GM18858 (cell line): ENCODE data around the gene CAVIN2.

Experiments used
- ATAC-seq: cut with Tn5 transposase; IDR thresholded peaks from one replicate; pipeline ENCODE4 v1.9.1; 2021; ENCODE audit not compliant: unreplicated experiment

Gene CAVIN2

DNA sequence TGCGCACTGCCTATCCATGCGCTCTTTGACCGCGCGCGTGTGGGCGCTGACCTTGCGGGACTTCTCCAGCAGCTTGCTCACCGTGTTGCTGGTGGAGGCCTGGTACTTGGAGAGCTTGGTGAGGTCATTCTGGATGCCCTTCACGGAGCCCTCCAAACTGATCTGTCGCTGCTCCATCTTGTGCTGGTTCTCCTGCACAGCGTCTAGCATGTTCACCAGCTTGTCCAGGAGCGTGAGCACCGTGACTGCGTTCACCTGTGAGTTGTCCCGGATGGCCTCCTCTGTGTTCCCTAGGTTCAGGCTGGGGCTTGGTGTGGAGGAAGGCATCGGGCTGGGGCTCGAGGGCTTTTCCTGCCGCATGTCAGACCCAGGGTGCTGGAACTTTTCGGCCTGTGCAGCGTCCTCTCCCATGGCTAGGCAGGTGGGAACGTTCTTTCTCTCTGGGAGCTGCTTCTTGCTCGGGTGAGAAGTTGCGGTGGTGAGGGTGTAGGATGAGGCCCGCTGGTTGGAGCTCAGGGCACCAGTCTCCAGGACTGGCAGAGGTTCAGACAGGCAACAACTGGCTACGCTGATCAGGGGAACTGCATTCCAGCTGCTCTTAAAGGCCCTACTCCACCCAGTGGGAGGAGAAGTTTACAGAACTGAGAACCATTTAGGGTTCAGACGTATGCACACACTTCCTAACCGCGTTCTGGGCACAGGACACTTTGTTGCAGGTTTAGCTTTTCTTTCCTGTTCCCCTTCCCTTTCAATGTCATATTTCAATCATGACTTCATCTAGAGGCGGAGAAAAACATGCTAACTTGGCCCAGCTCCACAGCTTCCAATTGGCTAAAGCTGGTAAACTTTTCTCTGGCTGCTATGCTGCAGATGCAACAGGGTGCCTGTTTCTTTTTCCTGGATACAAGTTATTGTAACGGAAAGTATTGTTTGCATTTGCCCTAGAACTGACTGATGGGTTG, at the start of gene CAVIN2:
Gene CAVIN2 (minus strand): TSS at position 574 of the 962 bp plus-strand sequence. CDS start 163 bp downstream, at position 411.
- peak; percentile 49 for ATAC-seq

DNA sequence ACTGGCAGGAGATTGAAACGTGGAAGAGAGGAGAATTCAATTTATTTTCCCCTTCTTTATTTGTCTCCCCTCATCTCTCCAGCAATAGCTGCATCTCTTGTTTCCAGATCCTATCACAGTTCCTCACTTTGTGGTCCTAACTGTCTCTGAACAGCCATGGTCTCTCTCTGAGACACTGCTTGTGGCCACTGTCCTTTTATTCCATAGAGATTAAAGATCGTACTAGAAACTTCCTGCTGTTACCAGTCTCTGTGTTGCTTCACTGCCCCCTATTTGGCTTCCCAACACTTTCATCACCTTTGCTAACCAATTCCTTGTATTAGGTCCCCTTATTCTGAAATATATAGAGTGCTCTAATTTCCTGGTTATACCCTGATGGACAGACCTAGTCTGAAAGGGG, 48.9 kb upstream of the CAVIN2 start:
- ATAC-seq = no peak

GRCh38 chr2:191895195-191895594, 48.3 kb upstream of the CAVIN2 start:
- ATAC-seq = no peak

DNA sequence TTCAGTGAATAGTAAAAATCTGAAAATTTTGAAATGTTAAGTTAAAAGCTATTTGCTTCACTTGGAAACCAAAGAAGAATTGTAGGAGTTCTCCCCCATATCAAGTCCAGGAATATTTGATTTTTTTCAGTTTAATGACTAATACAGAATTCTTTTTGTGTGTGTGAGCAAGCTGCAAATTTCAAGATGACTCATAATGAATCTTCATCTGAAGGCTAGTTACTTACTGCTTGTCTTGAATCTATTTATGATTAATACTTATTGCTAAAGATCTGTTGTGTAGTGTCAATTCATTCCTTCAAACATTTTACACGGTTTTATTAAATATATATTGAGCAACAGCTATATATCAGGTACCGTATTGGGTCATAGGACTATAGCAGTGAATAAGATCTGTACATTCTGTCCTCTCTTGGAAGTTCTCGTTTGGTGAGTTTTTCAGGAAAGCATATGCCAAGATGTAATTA, 47.8 kb upstream of the CAVIN2 start:
- peak; percentile 48 for ATAC-seq

- ATAC-seq = no peak
Measured at GRCh38 chr2:191892391-191892790, 45.5 kb upstream of the CAVIN2 start.

GRCh38 chr2:191891656-191892055, 44.8 kb upstream of the CAVIN2 start:
- no peak for ATAC-seq

GRCh38 chr2:191889931-191890330, 43.0 kb upstream of the CAVIN2 start:
- no peak for ATAC-seq

GRCh38 chr2:191888400-191889166, 41.7 kb upstream of the CAVIN2 start:
- ATAC-seq = no peak

DNA sequence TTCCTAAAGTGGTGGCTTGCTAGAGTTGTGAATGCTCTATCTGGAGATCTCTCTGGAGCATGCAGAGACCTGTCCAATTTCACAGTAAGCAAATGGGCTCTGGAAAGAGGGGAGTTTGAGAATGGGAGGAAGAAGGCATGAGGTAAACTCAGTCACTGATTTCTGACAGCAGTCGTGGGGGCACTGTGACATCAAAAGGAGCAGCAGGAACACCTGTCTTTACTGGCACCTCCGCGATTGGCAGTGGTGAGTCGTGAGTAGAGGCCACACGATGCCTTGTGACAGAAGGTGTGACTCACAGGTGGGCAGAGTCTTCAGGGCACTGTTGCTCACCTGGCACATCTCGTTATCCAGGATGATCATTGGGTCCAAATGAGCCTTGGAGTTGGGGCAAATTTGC, 38.8 kb upstream of the CAVIN2 start:
- ATAC-seq = no peak

- ATAC-seq = no peak
Measured at GRCh38 chr2:191885098-191885497, 38.2 kb upstream of the CAVIN2 start.

DNA sequence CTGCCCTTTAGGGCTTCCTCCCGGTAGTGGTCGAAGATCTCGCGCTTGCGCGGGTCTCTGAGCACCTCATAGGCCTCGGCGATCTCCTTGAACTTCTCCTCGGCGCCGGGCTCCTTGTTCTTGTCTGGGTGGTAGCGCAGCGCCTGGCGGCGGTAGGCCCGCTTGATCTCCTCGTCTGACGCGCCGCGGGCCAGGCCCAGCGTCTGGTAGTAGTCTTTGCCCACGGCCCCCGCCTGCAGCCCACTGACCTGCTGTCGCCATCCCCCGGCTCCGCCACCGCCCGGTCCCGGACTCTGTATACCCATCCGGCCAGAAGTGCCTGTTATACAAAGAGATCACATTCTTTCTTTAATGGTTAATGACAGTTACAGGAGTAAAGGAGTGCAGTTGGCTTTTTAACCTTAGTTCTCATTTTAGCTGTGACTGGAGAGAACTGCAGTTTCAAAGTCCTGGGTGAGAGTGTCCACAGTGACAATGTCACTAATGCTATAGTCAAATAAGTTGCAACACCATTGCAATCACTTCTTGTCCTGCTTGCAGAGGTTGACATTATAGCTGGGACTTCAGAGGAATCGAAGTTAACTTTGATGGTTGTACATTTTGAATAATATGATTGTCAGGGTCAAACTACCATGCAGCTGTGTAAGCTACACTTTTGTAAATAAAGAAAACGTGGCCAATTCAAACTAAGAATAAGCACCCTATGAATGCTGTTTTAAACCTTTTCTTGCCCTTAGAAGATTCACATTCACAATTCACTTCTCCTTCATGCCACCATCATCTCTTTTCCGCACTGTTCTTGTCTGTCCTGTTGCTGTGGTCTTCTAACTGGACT, 35.3 kb upstream of the CAVIN2 start:
- ATAC-seq = no peak

DNA sequence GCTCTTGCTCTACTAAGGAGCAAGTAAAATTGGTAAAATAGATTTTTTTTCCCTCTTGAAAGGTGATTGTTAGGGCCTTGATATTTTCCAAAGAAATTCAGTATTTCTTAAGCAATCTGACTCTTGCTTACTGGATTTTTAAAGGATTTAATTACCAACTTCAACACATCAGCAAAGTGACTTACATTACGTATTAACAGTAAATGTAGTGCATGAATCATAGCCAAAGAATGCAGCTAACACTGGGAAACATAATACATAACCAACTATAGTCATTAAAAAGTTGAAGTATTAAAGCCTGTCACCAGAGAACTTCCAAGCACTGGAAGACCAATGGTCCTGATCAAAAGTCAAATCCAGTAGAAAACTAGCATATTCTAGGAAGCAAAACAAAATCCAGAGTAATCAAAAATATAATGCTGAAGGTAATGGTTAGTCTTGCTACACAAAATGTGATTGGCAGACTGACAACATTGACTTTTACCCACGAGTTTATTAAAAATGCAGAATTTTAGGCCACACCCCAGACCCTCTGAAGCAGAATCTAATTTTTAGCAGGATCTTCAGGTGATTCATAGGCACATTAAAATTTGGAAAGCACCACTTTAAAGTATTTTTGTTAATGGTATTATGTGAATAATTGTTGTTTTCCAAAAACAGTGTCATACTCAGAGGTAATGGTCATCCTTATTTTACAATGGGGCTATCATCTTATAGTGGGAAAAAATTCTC, 31.8 kb upstream of the CAVIN2 start:
- no peak for ATAC-seq

- no peak for ATAC-seq
Measured at GRCh38 chr2:191877875-191878274, 31.0 kb upstream of the CAVIN2 start.

GRCh38 chr2:191875859-191876258, 29.0 kb upstream of the CAVIN2 start:
- no peak for ATAC-seq

- ATAC-seq = no peak
Measured at GRCh38 chr2:191870744-191871143, 23.9 kb upstream of the CAVIN2 start.

GRCh38 chr2:191869781-191870180, 22.9 kb upstream of the CAVIN2 start:
- ATAC-seq = no peak

- ATAC-seq = no peak
Measured at GRCh38 chr2:191869178-191869577, 22.3 kb upstream of the CAVIN2 start.

GRCh38 chr2:191867507-191867847, 20.6 kb upstream of the CAVIN2 start:
- ATAC-seq = no peak

- ATAC-seq = no peak
Measured at GRCh38 chr2:191866675-191867506, 20.0 kb upstream of the CAVIN2 start.
